ENCODE data around the gene ZBTB18. TPM values are rescaled to one million over a fixed set of nuclear protein-coding genes. Genes with fewer than 3 reads are reported as not detected.

ZBTB18 gene
- total RNA-seq, 1 experiment from 2014 or later: 1.8 TPM

- Histone ChIP-seq H3K4me2 (ENCODE audit: low read length) (no peak overlapping the region), H3K9ac (ENCODE audit: low read length) (no peak overlapping the region), H3K36me3 (ENCODE audit: control insufficient read depth in 1 of 2, insufficient read depth in 2 of 2, low read length in 2 of 2) (no peaks in the 10 kb centered on the region), H4K20me1 (ENCODE audit: insufficient read depth) (no peaks in the 10 kb centered on the region; the same call in 1 of the 2 replicates), H3K9me3 (ENCODE audit: control insufficient read depth in 1 of 2, insufficient read depth in 1 of 2, low read depth in 1 of 2, low read length in 2 of 2) (no peaks in the 10 kb centered on the region), H3K79me2 (ENCODE audit: insufficient read depth, low read length) (no peaks in the 10 kb centered on the region), H3K4me3 (replicated peaks in 1 of 2; ENCODE audit: low read depth in 1 of 2, low read length in 2 of 2) (no peak overlapping the region), H3K9me2 (ENCODE audit: insufficient read depth) (no peaks in the 10 kb centered on the region), H2AFZ (ENCODE audit: low read depth, low read length, poor library complexity, severe bottlenecking) (no peak overlapping the region), H3K27me3 (ENCODE audit: insufficient read depth, low read length) (peaks cover 84% of the 10 kb centered on the region), H3K27ac (ENCODE audit: low read depth, low read length) (no peak overlapping the region), H3K4me1 (ENCODE audit: control insufficient read depth in 1 of 2, insufficient read depth in 2 of 2, low read length in 2 of 2) (no peaks in the 10 kb centered on the region)
- no peak for ATAC-seq
- no TSS peak for BruUV-seq (replicated peaks)
- ChIA-PET CTCF (no interaction called here), POLR2A (no interaction called here), RAD21 (ENCODE audit: low non-redundant PET in 1 of 2, low total read pairs in 2 of 2, uncharacterized antibody in 2 of 2, unreplicated experiment in 2 of 2) (no interaction called here)
- no peak for DNase-seq (ENCODE audit: low read depth, low spot score)
- intact Hi-C loops (cut with micrococcal nuclease): loop anchor here (5.0 to 10.0 kb wide), 2 partner anchors 189 to 697 kb away; partner anchors contain the start of gene AKT3
- TF ChIP-seq CTCF (IDR thresholded peaks at IDR 0.05 in 2 of 3, conservative IDR thresholded peaks at IDR 0.05 in 1 of 3; ENCODE audit: borderline replicate concordance in 1 of 3, insufficient read depth in 1 of 3, low read depth in 2 of 3, low read length in 2 of 3): no peak
Measured at GRCh38 chr1:244041466-244042120, 9.5 kb upstream of the ZBTB18 start.

GRCh38 chr1:244042293-244042692, 8.8 kb upstream of the ZBTB18 start:
- Histone ChIP-seq H2AFZ (ENCODE audit: low read depth, low read length, poor library complexity, severe bottlenecking) (no peak overlapping the region), H3K9me2 (ENCODE audit: insufficient read depth) (no peaks in the 10 kb centered on the region), H3K36me3 (ENCODE audit: control insufficient read depth in 1 of 2, insufficient read depth in 2 of 2, low read length in 2 of 2) (no peaks in the 10 kb centered on the region), H3K9me3 (ENCODE audit: control insufficient read depth in 1 of 2, insufficient read depth in 1 of 2, low read depth in 1 of 2, low read length in 2 of 2) (no peaks in the 10 kb centered on the region), H3K79me2 (ENCODE audit: insufficient read depth, low read length) (no peaks in the 10 kb centered on the region), H3K9ac (ENCODE audit: low read length) (no peak overlapping the region), H3K4me3 (replicated peaks in 1 of 2; ENCODE audit: low read depth in 1 of 2, low read length in 2 of 2) (no peak overlapping the region), H3K27ac (ENCODE audit: low read depth, low read length) (no peak overlapping the region), H3K27me3 (ENCODE audit: insufficient read depth, low read length) (peaks cover 86% of the 10 kb centered on the region), H3K4me1 (ENCODE audit: control insufficient read depth in 1 of 2, insufficient read depth in 2 of 2, low read length in 2 of 2) (peaks cover 4% of the 10 kb centered on the region in 2 experiments; a peak in 3 of 4 replicates), H3K4me2 (ENCODE audit: low read length) (no peak overlapping the region), H4K20me1 (ENCODE audit: insufficient read depth) (no peaks in the 10 kb centered on the region; the same call in 1 of the 2 replicates)
- ATAC-seq (no peak), DNase-seq (ENCODE audit: low read depth, low spot score) (no peak)
- TF ChIP-seq ZNF274 (IDR thresholded peaks at IDR 0.05; ENCODE audit: low read depth, low read length) (no peak), CTCF (IDR thresholded peaks at IDR 0.05 in 2 of 3, conservative IDR thresholded peaks at IDR 0.05 in 1 of 3; ENCODE audit: borderline replicate concordance in 1 of 3, insufficient read depth in 1 of 3, low read depth in 2 of 3, low read length in 2 of 3) (no peak), RAD21 (IDR thresholded peaks at IDR 0.05; ENCODE audit: low read depth) (no peak), POLR2A (IDR thresholded peaks at IDR 0.05; ENCODE audit: borderline replicate concordance, extremely low read depth, insufficient read depth, insufficient read length) (no peak), EGR1 (IDR thresholded peaks at IDR 0.05; ENCODE audit: low read depth) (no peak), CBX3 (IDR thresholded peaks at IDR 0.05; ENCODE audit: low read depth) (no peak), EZH2 (IDR thresholded peaks at IDR 0.05) (no peak), EZH2phosphoT487 (IDR thresholded peaks at IDR 0.05; ENCODE audit: borderline replicate concordance) (no peak), FOSL1 (IDR thresholded peaks at IDR 0.05; ENCODE audit: low read depth) (no peak), POLR2AphosphoS5 (IDR thresholded peaks at IDR 0.05; ENCODE audit: low read depth, low read length) (no peak), ZFX (IDR thresholded peaks at IDR 0.05) (no peak), YY1 (IDR thresholded peaks at IDR 0.05; ENCODE audit: extremely low read depth, insufficient replicate concordance, low read depth, low read length) (no peak)
- no TSS peak for BruUV-seq (replicated peaks)
- intact Hi-C loops (cut with micrococcal nuclease): loop anchor here (5.0 to 10.0 kb wide), 2 partner anchors 190 to 697 kb away; partner anchors contain the start of gene AKT3
- ChIA-PET RAD21 (ENCODE audit: low non-redundant PET in 1 of 2, low total read pairs in 2 of 2, uncharacterized antibody in 2 of 2, unreplicated experiment in 2 of 2) (no interaction called here), CTCF (no interaction called here), POLR2A (no interaction called here)

Data from HCT116 (cell line).